HG03558 (cell line): ENCODE data around the gene SLC29A4.

Experiments used
- ATAC-seq: cut with Tn5 transposase; IDR thresholded peaks from one replicate; pipeline ENCODE4 v1.9.1; 2021; ENCODE audit warnings: moderate number of reproducible peaks; ENCODE audit not compliant: unreplicated experiment; ENCODE audit errors: extremely low read depth

Gene SLC29A4

DNA sequence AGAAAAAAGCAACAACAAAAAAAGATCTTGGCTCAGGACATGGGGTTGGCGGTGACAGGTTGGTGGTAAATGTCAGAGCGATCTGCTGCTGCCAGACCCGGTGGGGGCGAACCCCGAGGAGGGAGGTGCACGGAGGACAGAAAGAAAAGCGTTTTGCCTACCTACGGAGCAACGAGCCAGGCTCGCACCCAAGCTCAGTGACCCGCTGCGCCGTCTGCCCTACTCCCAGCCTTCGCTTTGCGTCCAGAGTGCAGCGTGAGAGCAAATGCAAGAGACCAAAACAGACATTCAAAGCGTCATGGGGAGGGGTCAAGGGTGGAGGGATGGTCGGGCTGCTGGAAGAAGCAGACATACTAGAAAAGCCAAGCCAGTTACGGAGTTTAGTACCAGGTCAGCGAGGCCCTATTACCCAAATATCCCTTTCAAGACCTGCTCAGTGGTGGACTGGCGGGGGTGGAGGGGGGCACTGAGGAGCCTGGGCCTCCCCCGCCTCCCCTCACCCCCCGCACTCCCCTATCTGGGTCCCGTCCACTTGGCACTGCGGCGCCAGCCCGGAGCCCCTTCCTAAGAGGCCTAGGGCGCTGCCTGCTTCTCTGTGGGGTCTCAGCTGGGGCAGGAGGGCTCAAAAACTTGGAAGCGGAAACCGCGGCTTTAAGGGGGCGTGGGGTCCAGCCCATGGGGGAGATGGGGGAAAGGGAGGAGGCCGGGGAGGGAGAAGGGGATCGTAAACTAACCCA, 66.9 kb downstream of the SLC29A4 start:
- ATAC-seq = no peak

GRCh38 chr7:5350174-5350463, 67.4 kb downstream of the SLC29A4 start:
- no peak for ATAC-seq

DNA sequence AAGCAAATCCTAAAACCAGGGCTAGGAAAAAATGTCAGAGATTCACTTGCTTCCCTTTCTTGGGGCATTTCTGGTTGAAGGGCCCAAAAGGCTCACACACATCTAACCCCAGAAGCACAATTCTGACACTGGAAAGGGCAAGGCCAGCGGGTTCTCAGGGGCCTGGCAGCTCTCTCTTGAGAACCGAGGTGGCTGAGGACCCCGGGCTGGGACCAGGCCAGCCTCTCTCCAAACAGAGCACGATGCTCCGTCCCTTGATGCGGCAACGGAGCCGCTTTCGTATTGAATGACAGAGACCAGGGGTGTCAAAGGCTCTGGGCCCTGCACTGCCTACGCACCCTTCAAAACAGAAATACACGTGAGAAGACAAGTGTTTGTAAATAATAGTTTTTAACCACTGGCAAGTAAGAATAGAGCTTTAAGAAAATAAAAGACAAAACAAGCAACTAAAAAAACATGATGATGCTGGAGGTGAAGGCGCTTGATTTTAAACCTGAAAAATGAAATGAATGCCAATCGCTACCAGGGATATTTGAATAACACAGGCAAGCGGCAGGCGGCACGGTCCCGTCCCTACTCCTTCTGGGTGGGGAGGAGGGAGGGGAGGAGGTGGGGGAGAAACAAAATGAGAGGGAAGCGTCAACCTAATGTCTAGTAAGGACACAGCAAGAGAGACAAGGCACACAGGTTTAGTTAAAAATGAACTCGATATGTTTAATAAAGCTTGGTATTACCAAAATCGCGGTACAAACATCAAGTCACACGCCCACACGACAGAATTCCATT, 68.0 kb downstream of the SLC29A4 start:
- no peak for ATAC-seq

DNA sequence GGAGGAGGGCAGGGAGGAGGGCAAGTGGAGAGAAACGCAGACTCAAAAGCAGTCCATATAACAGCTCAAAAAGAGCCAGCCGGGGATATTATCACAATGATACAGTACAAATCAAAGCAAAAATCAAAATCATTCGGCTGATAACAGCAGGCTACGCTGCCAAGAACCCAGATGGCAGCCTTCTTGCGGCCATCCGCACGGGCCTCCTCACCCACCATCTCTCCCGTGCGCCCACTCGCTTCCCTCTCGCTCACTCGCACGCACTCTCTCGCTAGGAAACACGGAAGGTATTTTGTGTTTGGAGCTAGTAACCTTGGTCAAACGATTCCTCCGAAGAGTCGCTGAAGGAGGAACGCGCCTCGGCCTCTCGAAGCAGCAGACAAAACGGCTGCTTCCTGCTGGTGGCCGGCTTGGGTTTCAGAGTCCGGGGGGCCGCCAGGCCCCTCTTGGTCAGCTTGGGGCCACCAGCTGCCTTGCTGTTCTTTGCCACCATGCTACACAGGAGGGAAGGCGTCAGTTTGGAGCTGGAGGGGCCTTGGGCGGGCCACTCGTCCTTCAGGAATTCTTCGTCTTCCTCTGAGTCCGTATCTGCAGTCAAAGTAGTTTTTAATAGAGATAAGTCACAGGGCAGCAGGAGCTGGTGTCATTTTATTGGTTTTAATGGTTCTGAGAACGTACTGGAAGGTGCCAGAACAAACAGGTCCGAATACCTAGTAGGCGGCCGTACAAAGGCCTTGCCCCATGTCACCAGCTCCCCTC, 68.9 kb downstream of the SLC29A4 start:
- ATAC-seq = no peak

GRCh38 chr7:5352440-5353010, 69.8 kb downstream of the SLC29A4 start:
- ATAC-seq = no peak

- ATAC-seq = no peak
Observed at GRCh38 chr7:5354460-5355232, 71.9 kb downstream of the SLC29A4 start.
